ENCODE results near the gene EIF3C.
"Not testable (repeated sequence)": the region's sequence is repeated elsewhere in the genome, so short reads cannot be mapped to it uniquely, and the experiment has no call there.

EIF3C gene

GRCh38 chr16:28711220-28712083 lies at the start of gene EIF3C:
Gene EIF3C, plus strand, starts transcription at chr16:28711464. Its CDS starts 223 bp downstream, at chr16:28711687.
- DNase-seq (ENCODE audit: low spot score): not testable (repeated sequence)

GRCh38 chr16:28666264-28666663 lies 45.0 kb upstream of the EIF3C start:
- DNase-seq (ENCODE audit: low spot score): not testable (repeated sequence)

- DNase-seq (ENCODE audit: low spot score): not testable (repeated sequence)
Observed at GRCh38 chr16:28667480-28667879, 43.8 kb upstream of the EIF3C start.

- not testable (repeated sequence) for DNase-seq (ENCODE audit: low spot score)
Observed at GRCh38 chr16:28668199-28668598, 43.1 kb upstream of the EIF3C start.

GRCh38 chr16:28688327-28688952 lies 22.8 kb upstream of the EIF3C start:
- DNase-seq (ENCODE audit: low spot score): not testable (repeated sequence)

- DNase-seq (ENCODE audit: low spot score): not testable (repeated sequence)
Observed at GRCh38 chr16:28689425-28689824, 21.8 kb upstream of the EIF3C start.

- DNase-seq (ENCODE audit: low spot score): not testable (repeated sequence)
Observed at GRCh38 chr16:28691722-28692121, 19.5 kb upstream of the EIF3C start.

GRCh38 chr16:28693257-28693950 lies 17.9 kb upstream of the EIF3C start:
- DNase-seq (ENCODE audit: low spot score): not testable (repeated sequence)

- not testable (repeated sequence) for DNase-seq (ENCODE audit: low spot score)
Observed at GRCh38 chr16:28699792-28700191, 11.5 kb upstream of the EIF3C start.

- DNase-seq (ENCODE audit: low spot score): not testable (repeated sequence)
Observed at GRCh38 chr16:28700349-28700748, 10.9 kb upstream of the EIF3C start.

- DNase-seq (ENCODE audit: low spot score): not testable (repeated sequence)
Observed at GRCh38 chr16:28701384-28701783, 9.9 kb upstream of the EIF3C start.

GRCh38 chr16:28704246-28704645 lies 7.0 kb upstream of the EIF3C start:
- DNase-seq (ENCODE audit: low spot score): not testable (repeated sequence)

GRCh38 chr16:28722852-28723650 lies 11.8 kb downstream of the EIF3C start:
- not testable (repeated sequence) for DNase-seq (ENCODE audit: low spot score)

GRCh38 chr16:28731253-28731652 lies 20.0 kb downstream of the EIF3C start:
- not testable (repeated sequence) for DNase-seq (ENCODE audit: low spot score)

GRCh38 chr16:28732455-28733124 lies 21.3 kb downstream of the EIF3C start:
- not testable (repeated sequence) for DNase-seq (ENCODE audit: low spot score)

- not testable (repeated sequence) for DNase-seq (ENCODE audit: low spot score)
Observed at GRCh38 chr16:28739787-28740186, 28.5 kb downstream of the EIF3C start.

- not testable (repeated sequence) for DNase-seq (ENCODE audit: low spot score)
Observed at GRCh38 chr16:28740631-28741030, 29.4 kb downstream of the EIF3C start.

GRCh38 chr16:28741295-28741694 lies 30.0 kb downstream of the EIF3C start:
- DNase-seq (ENCODE audit: low spot score): not testable (repeated sequence)

- DNase-seq (ENCODE audit: low spot score): not testable (repeated sequence)
Observed at GRCh38 chr16:28746618-28747350, 35.5 kb downstream of the EIF3C start.

- DNase-seq (ENCODE audit: low spot score): not testable (repeated sequence)
Observed at GRCh38 chr16:28749997-28750465, 38.8 kb downstream of the EIF3C start.

Data from COLO829 (cell line).